ENCODE results near the gene FAM13B. TPM values are rescaled to one million over a fixed set of nuclear protein-coding genes. Genes with fewer than 3 reads are reported as not detected.

FAM13B gene
- total RNA-seq, 2 experiments from 2014 or later = 33.1 to 36.7 TPM

DNA sequence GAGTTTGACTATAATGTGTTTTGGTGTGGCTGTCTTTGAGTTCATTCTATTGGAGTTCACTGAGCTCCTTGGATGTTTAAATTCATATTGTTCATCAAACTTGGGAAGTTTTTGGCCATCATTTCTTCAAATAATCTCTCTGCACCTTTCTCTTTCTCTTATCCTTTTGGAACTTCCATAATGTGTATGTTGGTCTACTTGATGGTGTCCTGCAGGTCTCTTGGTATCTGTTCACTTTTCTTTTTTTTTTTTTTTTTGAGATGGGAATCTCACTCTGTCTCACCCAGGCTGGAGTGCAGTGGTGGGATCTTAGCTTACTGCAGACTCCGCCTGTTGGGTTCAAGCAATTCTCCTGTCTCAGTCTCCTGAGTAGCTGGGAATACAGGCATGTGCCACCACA lies 116.0 kb downstream of the FAM13B start:
- peaks cover 4% of the 10 kb centered on the region for H3K36me3 Mint-ChIP-seq (ENCODE audit: low read depth)
- no peaks in the 10 kb centered on the region for H3K4me1 ChIP-seq (ENCODE audit: insufficient read depth, low read length)
- H3K27me3 Mint-ChIP-seq = peaks cover under 1% of the 10 kb centered on the region
- intact Hi-C loops (cut with DNase I, micrococcal nuclease) = no loop called here
- H3K4me3 Mint-ChIP-seq = no peak overlapping the region
- ATAC-seq (ENCODE audit: poor library complexity) = no peak
- CTCF ChIA-PET = no interaction called here
- peaks cover 20 to 29% of the 10 kb centered on the region in 2 experiments for H3K9me3 ChIP-seq (ENCODE audit: control insufficient read depth in 1 of 2, insufficient read depth in 1 of 2, low read length in 2 of 2)
- no peaks in the 10 kb centered on the region for H3K27me3 ChIP-seq (ENCODE audit: control insufficient read depth in 1 of 2, insufficient read depth in 2 of 2, low read length in 2 of 2)
- H3K4me3 ChIP-seq (ENCODE audit: low read length) = no peak overlapping the region
- H3K27ac ChIP-seq (ENCODE audit: low read depth in 1 of 2, low read length in 2 of 2) = no peak overlapping the region
- DNase-seq = no peak
- H3K4me1 Mint-ChIP-seq (ENCODE audit: low read depth) = no peaks in the 10 kb centered on the region
- no peak overlapping the region for H3K27ac Mint-ChIP-seq
- H3K36me3 ChIP-seq (ENCODE audit: insufficient read depth, low read length) = no peaks in the 10 kb centered on the region
- H3K9me3 Mint-ChIP-seq = peaks cover 10% of the 10 kb centered on the region
- TF ChIP-seq, protein P1, sequence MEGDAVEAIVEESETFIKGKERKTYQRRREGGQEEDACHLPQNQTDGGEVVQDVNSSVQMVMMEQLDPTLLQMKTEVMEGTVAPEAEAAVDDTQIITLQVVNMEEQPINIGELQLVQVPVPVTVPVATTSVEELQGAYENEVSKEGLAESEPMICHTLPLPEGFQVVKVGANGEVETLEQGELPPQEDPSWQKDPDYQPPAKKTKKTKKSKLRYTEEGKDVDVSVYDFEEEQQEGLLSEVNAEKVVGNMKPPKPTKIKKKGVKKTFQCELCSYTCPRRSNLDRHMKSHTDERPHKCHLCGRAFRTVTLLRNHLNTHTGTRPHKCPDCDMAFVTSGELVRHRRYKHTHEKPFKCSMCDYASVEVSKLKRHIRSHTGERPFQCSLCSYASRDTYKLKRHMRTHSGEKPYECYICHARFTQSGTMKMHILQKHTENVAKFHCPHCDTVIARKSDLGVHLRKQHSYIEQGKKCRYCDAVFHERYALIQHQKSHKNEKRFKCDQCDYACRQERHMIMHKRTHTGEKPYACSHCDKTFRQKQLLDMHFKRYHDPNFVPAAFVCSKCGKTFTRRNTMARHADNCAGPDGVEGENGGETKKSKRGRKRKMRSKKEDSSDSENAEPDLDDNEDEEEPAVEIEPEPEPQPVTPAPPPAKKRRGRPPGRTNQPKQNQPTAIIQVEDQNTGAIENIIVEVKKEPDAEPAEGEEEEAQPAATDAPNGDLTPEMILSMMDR (IDR thresholded peaks at IDR 0.05) = no peak
- POLR2A ChIA-PET = no interaction called here

DNA sequence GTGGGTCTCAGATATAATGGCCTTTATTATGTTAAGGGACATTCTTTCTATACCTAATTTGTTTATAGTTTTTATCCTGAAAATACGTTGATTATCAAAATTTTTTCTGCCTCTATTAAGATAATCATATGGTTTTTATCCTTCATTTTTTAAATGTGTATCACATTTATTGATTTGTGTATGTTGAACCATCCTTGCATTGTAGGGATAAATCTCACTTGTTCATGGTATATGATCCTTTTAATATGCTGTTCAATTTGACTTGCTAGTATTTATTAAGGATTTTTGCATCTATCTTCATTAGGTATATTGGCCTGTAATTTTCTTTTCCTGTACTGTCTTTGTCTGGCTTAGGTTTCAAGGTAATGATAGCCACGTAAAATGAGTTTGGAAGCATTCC lies 118.1 kb downstream of the FAM13B start:
- DNase-seq = no peak
- H3K4me1 Mint-ChIP-seq (ENCODE audit: low read depth) = no peaks in the 10 kb centered on the region
- H3K4me1 ChIP-seq (ENCODE audit: insufficient read depth, low read length) = no peaks in the 10 kb centered on the region
- peaks cover 20 to 32% of the 10 kb centered on the region in 2 experiments for H3K9me3 ChIP-seq (ENCODE audit: control insufficient read depth in 1 of 2, insufficient read depth in 1 of 2, low read length in 2 of 2)
- TF ChIP-seq, protein P1 (IDR thresholded peaks at IDR 0.05) = no peak
- ChIA-PET CTCF (no interaction called here), POLR2A (no interaction called here)
- H3K4me3 Mint-ChIP-seq = no peak overlapping the region
- peaks cover 4% of the 10 kb centered on the region for H3K36me3 Mint-ChIP-seq (ENCODE audit: low read depth)
- no peak for ATAC-seq (ENCODE audit: poor library complexity)
- H3K9me3 Mint-ChIP-seq = peaks cover 13% of the 10 kb centered on the region
- no peak overlapping the region for H3K27ac ChIP-seq (ENCODE audit: low read depth in 1 of 2, low read length in 2 of 2)
- H3K36me3 ChIP-seq (ENCODE audit: insufficient read depth, low read length) = no peaks in the 10 kb centered on the region
- intact Hi-C loops (cut with DNase I, micrococcal nuclease) = no loop called here
- H3K27me3 Mint-ChIP-seq = peaks cover 4% of the 10 kb centered on the region
- H3K27me3 ChIP-seq (ENCODE audit: control insufficient read depth in 1 of 2, insufficient read depth in 2 of 2, low read length in 2 of 2) = no peaks in the 10 kb centered on the region
- no peak overlapping the region for H3K27ac Mint-ChIP-seq
- H3K4me3 ChIP-seq (ENCODE audit: low read length) = no peak overlapping the region

DNA sequence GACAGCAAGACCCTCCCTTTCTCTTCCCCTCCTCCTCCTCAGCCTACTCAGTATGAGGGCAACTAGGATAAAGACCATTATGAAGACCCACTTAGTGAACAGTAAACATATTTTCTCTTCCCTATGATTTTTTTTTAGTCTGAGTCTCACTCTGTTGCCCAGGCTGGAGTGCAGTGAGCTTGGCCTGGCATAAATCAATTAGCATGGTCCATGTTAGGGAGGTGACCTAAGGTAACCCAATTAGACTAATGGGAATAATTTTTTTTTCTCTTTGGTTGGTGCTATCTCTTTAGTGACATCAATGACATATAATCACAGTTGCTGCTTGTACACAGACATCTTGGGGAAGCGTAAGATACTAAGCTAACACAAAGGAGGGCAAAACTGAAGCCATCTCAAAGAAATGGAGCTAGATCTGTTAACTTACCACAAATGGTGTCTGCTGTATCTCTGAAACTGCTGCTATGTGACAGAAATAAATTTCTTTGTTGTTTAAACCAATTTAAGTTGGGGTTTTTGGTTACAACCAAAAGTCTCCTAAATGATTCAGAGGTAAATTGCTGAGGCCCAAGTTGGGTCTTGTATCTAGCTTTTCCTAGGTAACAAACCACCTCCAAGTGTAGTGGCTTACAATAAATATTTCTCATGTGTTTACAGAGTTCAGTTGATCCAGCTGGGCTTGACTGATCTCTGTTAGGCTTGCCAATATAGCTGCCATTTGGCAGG lies 130.3 kb downstream of the FAM13B start:
- no peak overlapping the region for H3K4me3 ChIP-seq (ENCODE audit: low read length)
- H3K9me3 ChIP-seq (ENCODE audit: control insufficient read depth in 1 of 2, insufficient read depth in 1 of 2, low read length in 2 of 2) = no peaks in the 10 kb centered on the region
- no peak overlapping the region for H3K27ac ChIP-seq (ENCODE audit: low read depth in 1 of 2, low read length in 2 of 2)
- Mint-ChIP-seq H3K9me3 (no peaks in the 10 kb centered on the region), H3K4me1 (ENCODE audit: low read depth) (no peaks in the 10 kb centered on the region), H3K36me3 (ENCODE audit: low read depth) (no peaks in the 10 kb centered on the region), H3K4me3 (no peak overlapping the region), H3K27me3 (no peaks in the 10 kb centered on the region), H3K27ac (no peak overlapping the region)
- H3K36me3 ChIP-seq (ENCODE audit: insufficient read depth, low read length) = no peaks in the 10 kb centered on the region
- ATAC-seq (ENCODE audit: poor library complexity) (no peak), DNase-seq (no peak)
- ChIA-PET CTCF (interaction anchor here (0.6 kb wide), 1 partner anchor 19 kb away, joined by 3 read pairs; no protein-coding TSS in a partner anchor), POLR2A (interaction anchor here (0.9 kb wide), 1 partner anchor 14 kb away, joined by 3 read pairs; the partner anchor contains the start of gene PKD2L2)
- TF ChIP-seq, protein P1 (IDR thresholded peaks at IDR 0.05) = no peak
- no peaks in the 10 kb centered on the region for H3K27me3 ChIP-seq (ENCODE audit: control insufficient read depth in 1 of 2, insufficient read depth in 2 of 2, low read length in 2 of 2)
- intact Hi-C loops (cut with DNase I, micrococcal nuclease) = no loop called here
- H3K4me1 ChIP-seq (ENCODE audit: insufficient read depth, low read length) = no peaks in the 10 kb centered on the region
